Glomerular visceral epithelial cell (primary cell): ENCODE measurements around the gene GUCY1A2.

Source experiments
- DNase-seq: peaks from one replicate; pipeline ENCODE4 v3.0.0-alpha.2; 2016; ENCODE audit errors: extremely low spot score

GUCY1A2 gene

DNA sequence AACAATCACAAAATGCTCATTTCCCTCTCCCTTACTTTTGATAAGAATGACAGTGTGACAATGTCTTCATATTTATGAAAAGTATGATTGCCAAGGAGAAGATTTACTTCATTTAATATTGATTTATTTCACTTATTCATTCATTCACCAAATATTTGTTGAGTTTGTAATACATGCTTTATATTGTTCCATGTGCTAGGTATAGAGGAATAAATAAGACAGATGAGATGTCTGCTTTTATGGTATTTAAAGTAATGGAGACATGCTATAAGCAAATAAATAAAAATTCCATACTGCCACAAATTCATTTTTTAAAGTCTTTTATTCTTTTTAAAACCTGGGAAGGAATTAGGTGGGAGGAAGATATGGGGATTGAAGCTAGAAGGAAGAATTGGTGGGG, 289.4 kb downstream of the GUCY1A2 start:
- no peak for DNase-seq

DNA sequence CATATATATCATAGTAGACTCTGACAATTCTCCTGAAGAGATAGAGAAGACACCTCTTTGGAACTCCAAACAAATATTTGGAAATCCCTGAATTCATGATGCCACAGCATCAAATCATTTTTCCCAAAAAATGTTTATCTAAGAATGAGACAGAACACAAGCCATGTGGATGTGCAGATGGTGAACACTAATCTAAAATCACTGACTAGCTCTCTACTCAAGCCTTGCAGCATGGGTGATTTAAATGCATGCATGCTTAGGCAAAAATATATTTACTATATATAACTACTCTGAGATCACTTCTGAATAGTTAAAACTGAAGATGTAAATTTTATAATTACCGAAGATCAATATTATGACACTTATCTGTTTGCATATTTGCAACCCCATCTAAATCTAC, 289.9 kb downstream of the GUCY1A2 start:
- no peak for DNase-seq

DNA sequence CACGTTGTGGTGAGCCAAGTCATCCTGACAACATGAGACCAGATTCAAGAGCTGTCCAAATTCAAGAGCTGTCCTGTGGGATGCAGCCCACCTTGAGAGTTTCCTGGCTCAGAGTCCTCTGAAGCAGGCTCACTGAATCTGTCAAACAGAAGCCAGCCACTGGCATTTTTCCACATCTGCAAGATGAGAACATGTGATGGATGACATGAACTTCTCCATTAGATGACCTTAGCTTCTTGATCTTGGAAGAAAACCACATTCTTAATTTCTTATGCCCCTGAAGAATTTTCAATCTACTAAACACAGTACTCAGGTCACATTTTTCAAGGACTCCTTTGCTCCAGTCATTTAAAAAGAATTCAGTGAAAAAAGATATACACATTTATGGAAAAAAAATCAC, 291.0 kb downstream of the GUCY1A2 start:
- DNase-seq: no peak

DNA sequence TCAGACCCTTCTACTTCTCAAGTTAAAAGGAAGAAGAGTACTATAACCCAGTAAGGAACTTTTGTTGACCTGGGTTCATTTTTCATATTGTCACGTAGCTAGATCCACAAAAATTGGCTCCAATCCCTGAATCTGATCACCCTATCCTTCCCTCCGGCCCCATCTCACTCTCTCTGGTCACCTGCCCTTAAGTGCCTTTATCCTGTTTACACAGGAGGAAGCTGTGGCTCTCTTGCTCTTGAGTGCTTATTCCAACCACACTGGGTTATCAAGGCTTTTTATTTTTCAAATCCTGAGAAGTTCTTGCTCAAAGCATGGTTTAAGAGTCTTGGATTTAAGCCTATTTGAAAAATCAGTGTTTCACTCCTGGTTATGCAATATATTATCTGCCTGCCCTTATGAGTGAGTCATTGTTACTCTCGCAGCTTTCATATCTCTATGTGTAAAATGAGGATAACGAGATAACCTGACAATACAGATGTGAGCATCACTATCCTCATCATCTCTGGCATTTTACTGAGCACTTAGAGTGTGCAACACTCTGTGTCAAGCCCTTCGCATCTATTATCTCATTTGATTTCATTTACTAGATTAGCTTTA, 293.9 kb downstream of the GUCY1A2 start:
- DNase-seq: no peak

DNA sequence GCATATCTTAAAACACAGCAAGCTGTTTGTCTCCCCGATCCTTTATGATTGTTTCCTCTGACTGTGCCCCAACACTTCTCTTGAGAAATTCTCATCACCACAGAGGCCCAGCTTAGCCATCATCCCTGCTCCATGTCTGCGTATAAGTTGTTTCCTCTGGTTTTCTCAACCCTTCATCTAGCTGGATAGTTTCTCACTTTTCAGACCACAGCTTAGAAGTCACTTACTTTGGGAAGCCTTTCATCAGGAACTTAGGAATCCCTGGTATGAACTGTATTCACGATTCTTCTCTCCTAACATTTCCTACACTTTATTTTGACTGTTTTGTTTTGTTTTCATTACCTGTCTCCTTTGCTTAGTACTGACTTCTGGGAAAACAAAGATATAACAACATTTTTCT, 295.2 kb downstream of the GUCY1A2 start:
- DNase-seq: no peak

DNA sequence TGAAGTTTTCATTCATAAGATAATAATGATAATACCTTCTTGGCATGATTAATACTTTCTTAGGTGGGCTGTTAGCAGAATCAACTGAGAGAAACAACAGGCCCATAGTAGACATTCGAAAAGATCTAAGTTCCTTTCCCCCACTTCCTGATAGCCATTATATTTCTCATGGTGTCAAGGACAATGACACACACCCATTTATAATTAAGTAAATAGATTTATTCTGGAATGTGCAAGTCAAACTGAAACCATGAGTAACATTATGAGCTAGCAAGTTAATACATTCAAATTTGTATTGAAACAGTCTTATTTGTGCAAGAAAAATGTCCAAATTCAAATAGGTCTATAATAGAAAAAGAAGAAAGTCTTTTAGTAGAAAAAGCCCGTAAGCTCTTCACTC, 301.1 kb downstream of the GUCY1A2 start:
- no peak for DNase-seq

DNA sequence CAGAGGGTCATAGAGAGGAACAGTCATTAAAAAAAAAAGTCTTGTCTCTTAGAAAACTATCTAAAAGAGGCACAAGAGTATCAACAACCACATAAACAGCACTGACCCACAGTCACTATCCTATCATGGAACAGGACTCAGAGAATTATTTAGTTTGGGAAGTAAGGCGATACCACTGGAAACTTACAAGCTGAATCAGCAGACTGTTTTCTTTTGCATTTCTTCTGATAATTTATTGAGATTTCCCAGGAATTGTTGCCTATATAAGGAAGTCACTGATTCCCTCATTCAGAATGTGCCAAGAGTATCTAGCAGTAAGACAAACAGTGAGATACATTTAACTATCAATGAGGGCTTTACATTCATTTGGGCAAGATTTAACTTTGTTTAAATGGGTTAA, 304.1 kb downstream of the GUCY1A2 start:
- DNase-seq: no peak

DNA sequence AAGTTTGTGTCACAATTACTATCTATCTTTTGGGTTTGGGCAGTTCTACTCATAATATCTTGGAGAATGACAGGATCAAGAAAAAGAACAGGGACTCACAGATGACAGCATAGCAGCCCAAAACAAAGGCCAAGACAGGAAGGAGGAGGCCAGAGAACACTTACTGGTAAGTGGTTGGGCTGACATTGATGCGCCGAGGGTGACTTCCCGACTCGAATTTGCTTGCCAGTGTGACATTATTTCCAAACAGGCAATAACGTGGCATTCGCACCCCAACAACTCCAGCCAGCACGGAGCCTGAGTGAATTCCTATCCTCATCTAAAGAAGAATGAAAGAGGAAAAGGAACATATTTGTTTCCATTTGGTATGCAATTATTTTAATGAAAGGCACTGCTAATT, 309.9 kb downstream of the GUCY1A2 start:
- no peak for DNase-seq

DNA sequence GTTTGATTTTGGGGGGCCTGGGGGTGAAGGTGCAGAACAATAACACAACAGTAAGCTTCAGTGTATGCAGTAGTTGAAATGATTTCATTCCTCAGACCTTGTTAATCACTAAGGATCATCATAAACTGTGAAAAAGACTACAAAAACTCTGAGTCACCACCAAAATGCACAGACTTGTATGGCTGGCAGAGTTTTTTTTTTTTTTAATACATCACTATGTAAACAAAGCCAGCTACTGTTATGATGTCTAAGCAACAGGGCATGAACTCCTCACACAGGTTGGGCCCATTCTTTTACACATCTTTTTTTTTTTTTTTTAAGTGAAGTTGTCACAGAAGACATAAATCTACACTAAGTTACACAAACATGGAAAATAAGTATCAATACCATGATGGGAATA, 311.9 kb downstream of the GUCY1A2 start:
- DNase-seq: peak; percentile 73

DNA sequence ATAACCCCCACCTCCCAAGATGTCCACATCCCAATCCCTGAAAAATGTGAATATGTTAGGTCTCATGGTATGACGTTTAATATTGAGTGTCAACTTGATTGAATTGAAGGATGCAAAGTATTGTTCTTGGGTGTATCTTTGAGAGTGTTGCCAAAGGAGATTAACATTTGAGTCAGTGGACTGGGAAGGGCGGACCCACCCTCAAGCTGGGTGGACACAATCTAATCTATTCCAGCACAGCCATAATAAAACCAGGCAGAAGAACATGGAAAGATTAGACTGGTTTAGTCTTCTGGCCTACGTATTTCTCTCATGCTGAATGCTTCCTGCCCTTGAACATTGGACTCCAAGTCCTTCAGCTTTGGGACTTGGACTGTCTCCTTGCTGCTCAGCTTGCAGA, 315.5 kb downstream of the GUCY1A2 start:
- DNase-seq: no peak

DNA sequence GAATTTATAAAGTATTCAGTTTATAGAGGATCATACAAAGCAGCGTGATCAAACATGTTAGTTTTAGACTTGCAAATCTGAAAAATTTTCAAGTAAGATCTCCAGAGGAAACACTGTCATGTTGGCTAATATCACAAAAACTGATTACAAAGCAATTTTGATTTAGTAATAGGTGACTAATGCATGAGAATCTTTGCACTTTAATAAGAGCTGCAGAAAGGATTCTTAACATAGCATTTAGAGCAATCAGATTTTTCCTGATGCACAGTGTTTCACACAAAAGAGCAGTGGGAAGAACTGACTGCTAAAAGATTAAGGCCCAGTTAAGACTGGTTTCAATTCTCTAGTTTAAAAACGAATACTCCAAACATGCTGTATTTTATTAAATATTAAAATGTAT, 321.2 kb downstream of the GUCY1A2 start:
- DNase-seq: no peak

DNA sequence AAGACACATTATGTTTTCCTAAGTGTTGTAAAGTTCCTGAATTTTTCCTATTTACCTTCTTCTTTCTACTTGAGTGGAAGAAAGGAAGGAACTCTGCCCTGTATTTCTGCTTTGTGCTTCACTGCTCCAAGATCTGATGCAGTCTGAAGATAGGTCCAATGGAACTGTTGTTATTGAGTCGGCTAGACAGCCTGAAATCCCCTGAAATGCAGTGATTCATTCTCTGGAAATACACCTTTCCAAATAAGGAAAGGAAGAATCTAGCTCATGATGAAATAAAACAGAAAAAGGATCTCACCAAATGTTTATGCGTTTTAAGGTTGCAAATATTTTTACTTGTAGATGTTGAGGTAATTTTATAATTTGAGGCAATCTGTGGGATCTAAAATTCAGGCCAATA, 322.8 kb downstream of the GUCY1A2 start:
- peak; percentile 27 for DNase-seq

DNA sequence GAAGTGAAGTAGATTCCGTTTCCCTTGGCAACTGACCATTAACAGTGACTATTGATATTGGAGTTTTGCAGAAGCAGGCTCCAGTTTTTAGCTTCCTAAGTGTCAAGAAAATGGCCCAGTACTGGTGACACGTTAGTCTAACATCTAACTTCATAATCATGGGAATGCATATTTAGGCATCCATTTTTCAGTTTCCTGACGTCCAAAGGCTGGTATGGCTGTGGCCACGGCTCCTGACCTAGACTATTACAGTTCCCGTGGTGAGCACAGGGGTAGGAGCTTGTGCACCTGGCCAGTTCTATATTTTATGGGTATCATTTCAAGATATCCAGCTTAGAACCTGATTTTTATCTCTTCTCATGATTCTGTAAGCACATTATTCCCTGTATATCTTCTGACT, 323.8 kb downstream of the GUCY1A2 start:
- no peak for DNase-seq

DNA sequence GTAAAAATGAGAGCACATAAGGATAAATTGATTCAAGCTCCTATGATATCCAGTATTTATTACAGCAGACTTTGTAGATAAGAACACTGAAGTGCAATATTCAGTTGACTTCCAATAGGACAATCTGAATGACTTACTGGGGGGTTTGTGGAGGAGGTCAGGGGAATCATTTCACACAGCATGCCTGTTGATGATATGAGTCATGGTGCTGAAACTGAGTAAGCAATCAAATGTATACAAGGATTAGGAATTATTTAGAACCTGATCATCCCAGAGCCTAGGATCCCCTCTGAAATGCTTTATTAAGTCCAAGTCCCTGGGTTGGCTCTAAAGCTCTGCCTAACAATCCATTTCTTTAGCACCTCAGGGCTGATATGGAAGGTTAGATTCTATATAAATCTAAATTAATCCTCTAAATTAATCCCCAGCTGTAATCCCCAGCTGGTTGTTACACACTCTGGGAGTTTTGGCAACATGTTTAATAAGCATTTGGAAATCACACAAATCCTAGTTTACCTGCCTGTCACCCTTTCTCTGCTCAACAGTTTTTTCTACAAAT, 326.4 kb downstream of the GUCY1A2 start:
- no peak for DNase-seq

DNA sequence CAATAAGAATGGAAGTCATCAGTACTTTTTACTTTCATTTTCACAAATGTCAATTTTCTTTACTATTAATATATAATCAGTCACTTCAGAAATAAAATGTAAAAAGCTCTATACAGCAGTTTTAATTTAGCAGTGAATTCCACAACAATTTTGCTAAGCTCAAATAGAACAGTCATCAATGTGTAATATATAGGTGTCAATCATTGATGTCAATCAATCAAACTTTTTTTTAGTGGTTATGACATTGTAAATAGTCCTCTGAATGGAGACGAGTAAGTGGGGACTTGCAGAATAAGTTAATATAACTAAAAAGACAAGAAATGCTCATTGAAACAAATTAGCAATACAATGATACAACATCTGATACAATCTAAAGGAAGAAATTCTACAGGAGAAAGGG, 327.4 kb downstream of the GUCY1A2 start:
- DNase-seq: no peak

DNA sequence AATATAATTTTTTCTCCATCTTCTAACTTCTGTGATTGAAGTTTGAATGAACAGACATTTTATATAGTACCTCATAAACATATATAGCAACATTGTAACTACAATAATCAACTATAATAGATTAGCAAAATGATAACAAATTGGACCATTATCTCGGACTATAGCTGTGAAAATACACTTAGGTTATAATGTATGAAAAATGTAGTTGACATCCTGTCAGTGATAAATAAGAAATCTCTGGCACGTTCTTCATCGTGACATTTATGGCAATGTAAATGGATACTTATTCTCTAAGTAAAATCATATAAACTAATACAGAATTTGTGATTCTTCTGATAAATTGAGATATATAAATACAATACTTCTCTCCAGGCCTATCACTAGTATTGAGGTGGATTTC, 333.3 kb downstream of the GUCY1A2 start:
- DNase-seq: no peak

DNA sequence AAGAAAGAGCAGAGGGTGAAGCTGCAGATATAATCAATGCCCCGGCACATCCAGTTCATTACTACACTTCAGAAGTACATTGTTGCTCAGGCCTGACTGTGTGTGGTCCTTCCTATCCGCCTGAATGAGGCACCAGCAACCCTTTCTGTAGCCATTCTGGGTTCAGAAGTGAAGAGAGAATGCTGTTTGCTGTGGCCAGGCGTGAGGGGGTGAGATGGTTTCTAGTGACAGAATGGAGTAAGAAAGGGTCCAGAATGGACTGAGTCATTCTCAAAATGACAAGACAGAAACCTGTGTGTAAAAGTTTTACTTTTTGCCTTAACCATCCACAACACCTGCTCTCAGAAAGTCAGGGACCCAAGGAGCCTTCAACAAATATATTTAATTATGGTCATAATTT, 334.8 kb downstream of the GUCY1A2 start:
- no peak for DNase-seq

DNA sequence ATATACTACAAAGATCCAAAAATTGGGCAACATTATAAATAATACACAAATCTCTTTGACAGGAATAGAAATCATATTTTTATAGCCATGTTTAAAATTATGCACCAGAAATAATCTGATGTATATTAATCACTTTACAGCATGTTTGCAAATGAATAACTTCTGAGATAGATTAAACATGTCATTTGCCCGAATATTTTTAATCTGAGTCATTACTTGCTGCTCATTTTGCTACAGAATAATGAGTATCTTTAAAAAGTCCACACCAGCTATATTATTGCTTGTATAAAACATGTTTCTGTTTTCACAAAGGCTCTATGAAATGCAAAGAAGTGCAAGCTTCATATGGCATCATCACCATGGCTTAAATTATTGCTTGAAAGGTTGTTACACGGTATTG, 336.8 kb downstream of the GUCY1A2 start:
- DNase-seq: no peak

DNA sequence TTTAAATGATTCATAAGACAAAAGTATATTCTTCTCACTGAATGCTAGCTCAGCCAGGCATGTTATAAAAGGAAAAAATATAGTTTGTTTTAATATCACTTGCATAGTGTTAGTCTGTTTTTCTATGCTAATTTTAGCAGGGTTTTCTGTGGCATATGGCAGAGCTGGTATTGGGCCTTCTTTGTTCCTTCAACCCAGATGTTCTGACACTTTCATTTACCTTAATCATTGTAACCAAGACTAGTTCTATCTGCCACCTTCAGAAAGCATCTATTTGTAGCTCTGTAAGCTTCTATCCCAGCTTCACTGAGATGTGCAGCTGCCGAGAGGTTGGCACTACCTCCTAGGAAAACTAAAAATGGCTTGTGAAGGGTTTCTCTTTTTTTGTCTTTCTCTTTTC, 338.7 kb downstream of the GUCY1A2 start:
- no peak for DNase-seq

DNA sequence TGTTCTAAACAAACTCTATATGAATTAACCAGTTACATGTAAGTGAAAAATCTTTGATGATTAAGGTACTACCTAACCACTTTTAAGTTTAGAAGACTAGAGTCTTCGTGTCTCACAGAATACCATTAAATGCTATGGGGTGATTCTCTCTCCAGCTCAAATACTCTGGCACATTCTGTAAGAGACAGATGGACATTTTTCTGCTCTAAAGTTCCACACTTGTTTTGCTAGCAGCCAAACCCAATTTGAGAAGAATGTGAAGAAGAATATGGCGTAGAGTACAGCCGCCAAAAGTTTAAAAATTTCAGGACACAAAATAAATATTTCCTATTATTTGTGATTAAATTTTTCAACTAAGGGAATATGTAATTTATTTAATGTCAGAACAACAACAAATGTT, 339.1 kb downstream of the GUCY1A2 start:
- DNase-seq: no peak

DNA sequence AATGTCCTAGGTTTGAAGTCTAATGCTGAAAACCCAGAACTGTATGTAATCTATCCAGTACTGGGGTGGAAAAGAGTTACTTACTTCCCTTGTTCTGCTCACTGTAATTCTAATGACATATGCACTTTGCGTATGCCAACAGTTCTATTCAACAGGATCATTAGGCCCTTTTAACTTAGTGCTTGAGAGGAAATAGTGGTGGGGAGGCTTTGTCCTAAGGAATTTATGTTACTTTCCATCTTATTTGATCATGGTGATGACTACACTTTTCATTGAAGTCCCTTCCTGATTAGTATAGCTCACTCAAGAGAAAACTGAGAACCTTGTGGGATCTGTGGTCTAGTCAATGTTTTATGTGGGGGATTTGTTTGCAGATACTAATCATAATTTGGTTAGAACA, 348.2 kb downstream of the GUCY1A2 start:
- DNase-seq: peak; percentile 22

DNA sequence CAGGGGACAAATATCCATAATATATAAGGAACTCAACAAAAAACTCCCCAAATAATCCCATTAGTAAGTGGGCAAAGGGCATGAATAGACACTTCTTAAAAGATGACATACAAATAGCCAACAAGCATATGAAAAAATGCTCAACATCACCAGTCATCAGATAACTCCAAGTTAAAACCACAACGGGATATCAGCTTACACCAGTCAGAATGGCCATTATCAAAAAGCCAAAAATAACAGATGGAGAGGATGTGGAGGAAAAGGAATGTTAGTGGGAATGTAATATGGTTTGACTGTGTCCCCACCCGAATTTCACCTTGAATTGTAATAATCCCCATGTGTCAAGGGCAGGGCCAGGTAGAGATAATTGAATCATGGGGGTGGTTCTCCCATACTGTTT, 350.1 kb downstream of the GUCY1A2 start:
- peak; percentile 40 for DNase-seq

DNA sequence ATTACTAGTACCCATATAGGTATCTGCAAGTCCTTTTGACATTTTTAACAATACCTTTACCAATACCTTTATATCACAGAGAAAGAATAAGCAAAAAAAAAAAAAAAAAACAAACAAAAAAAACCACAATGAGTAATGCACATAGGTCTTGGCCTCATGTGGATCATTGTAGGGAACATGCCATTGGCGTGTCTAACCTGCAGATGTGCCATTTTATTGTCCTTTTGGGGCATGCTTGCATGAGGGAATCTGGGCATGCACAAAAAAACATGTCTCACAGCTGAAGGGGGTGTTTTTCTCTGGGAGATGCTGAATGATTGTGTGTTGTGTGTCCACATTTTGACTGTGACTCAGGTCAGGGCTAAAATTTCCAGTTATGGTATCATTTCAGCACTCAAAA, 361.6 kb downstream of the GUCY1A2 start:
- DNase-seq: no peak

DNA sequence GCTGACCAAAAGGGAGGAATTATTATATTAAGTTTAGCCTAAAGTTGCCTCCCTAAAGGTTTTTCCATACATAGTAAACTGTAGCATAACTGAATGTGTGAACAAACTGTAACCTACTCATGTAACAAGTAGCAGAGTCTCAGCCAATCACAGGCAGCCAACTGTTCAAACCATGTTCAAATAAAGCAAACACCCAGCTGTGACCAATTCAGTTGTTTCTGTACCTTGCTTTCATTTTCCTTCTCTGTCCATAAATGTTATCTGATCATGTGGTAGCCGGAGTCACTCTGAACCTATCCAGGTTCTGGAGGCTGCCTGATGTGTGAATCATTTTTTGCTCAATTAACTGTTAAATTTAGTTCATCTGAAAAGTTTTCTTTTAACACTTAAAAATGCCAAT, 373.5 kb downstream of the GUCY1A2 start:
- peak; percentile 22 for DNase-seq
